Measurements from ENCODE around the gene NAALADL2.

NAALADL2 gene

GRCh38 chr3:175617247-175617646, 758.1 kb downstream of the NAALADL2 start:
- CTCF ChIA-PET, result interaction anchor here (1.5 kb wide), 1 partner anchor 38 kb away, joined by 4 read pairs; no protein-coding TSS in a partner anchor
- TF ChIP-seq CTCF (IDR thresholded peaks at IDR 0.05; ENCODE audit: control extremely low read depth, extremely low read depth, low read depth, missing control alignments), result no peak
- POLR2A ChIA-PET, result no interaction called here
- DNase-seq (ENCODE audit: extremely low spot score), result no peak

- CTCF ChIA-PET, result no interaction called here
- DNase-seq (ENCODE audit: extremely low spot score), result no peak
- POLR2A ChIA-PET, result no interaction called here
- TF ChIP-seq CTCF (IDR thresholded peaks at IDR 0.05; ENCODE audit: control extremely low read depth, extremely low read depth, low read depth, missing control alignments), result no peak
Observed at GRCh38 chr3:175619369-175619768, 760.2 kb downstream of the NAALADL2 start.

- TF ChIP-seq CTCF (IDR thresholded peaks at IDR 0.05; ENCODE audit: control extremely low read depth, extremely low read depth, low read depth, missing control alignments), result no peak
- no peak for DNase-seq (ENCODE audit: extremely low spot score)
- ChIA-PET POLR2A (no interaction called here), CTCF (no interaction called here)
Observed at GRCh38 chr3:175620093-175620492, 761.0 kb downstream of the NAALADL2 start.

- no peak for TF ChIP-seq CTCF (IDR thresholded peaks at IDR 0.05; ENCODE audit: control extremely low read depth, extremely low read depth, low read depth, missing control alignments)
- DNase-seq (ENCODE audit: extremely low spot score), result no peak
- CTCF ChIA-PET, result no interaction called here
- POLR2A ChIA-PET, result no interaction called here
Observed at GRCh38 chr3:175620532-175620931, 761.4 kb downstream of the NAALADL2 start.

- ChIA-PET POLR2A (no interaction called here), CTCF (no interaction called here)
- no peak for TF ChIP-seq CTCF (IDR thresholded peaks at IDR 0.05; ENCODE audit: control extremely low read depth, extremely low read depth, low read depth, missing control alignments)
- no peak for DNase-seq (ENCODE audit: extremely low spot score)
Observed at GRCh38 chr3:175640958-175641357, 781.8 kb downstream of the NAALADL2 start.

- no peak for TF ChIP-seq CTCF (IDR thresholded peaks at IDR 0.05; ENCODE audit: control extremely low read depth, extremely low read depth, low read depth, missing control alignments)
- ChIA-PET CTCF (no interaction called here), POLR2A (no interaction called here)
- DNase-seq (ENCODE audit: extremely low spot score), result no peak
Observed at GRCh38 chr3:175646865-175647264, 787.7 kb downstream of the NAALADL2 start.

- ChIA-PET POLR2A (no interaction called here), CTCF (no interaction called here)
- no peak for DNase-seq (ENCODE audit: extremely low spot score)
- no peak for TF ChIP-seq CTCF (IDR thresholded peaks at IDR 0.05; ENCODE audit: control extremely low read depth, extremely low read depth, low read depth, missing control alignments)
Observed at GRCh38 chr3:175648899-175649298, 789.8 kb downstream of the NAALADL2 start.

Data from GM10248 (cell line).